WTC11 (cell line): ENCODE results near the gene FGF18. TPM values are rescaled to one million over a fixed set of nuclear protein-coding genes. Genes with fewer than 3 reads are reported as not detected.

Source experiments
- ELF4 ChIP-seq: sonication (generic); formaldehyde crosslinking; IDR thresholded peaks from 2 replicates; pipeline ENCODE4 v1.8.1; 2022; ENCODE audit warnings: low read depth, mild to moderate bottlenecking, moderate library complexity, missing genetic modification reagents
- FOXP1 ChIP-seq: sonication (generic); formaldehyde crosslinking; IDR thresholded peaks from 2 replicates; pipeline ENCODE4 v1.8.0; 2022; ENCODE audit warnings: missing genetic modification reagents, mild to moderate bottlenecking, moderate library complexity, borderline replicate concordance
- NFATC4 ChIP-seq: fragments of 250-450 bp; sonication (Bioruptor Pico); IDR thresholded peaks from 2 replicates; pipeline ENCODE4 v1.9.0; 2021; ENCODE audit warnings: mild to moderate bottlenecking
- NFYB ChIP-seq: sonication (generic); formaldehyde crosslinking; conservative IDR thresholded peaks from 2 replicates; pipeline ENCODE4 v1.8.0; 2022; ENCODE audit warnings: low read depth, missing genetic modification reagents
- NR1H2 ChIP-seq: sonication (generic); formaldehyde crosslinking; IDR thresholded peaks from 2 replicates; pipeline ENCODE4 v1.9.0; 2021; ENCODE audit warnings: mild to moderate bottlenecking, moderate library complexity, missing genetic modification reagents
- SMAD3 ChIP-seq: sonication (generic); formaldehyde crosslinking; IDR thresholded peaks from 2 replicates; pipeline ENCODE4 v1.8.0; 2022; ENCODE audit warnings: missing genetic modification reagents, mild to moderate bottlenecking, borderline replicate concordance
- ZNF121 ChIP-seq: sonication (generic); formaldehyde crosslinking; IDR thresholded peaks from 2 replicates; pipeline ENCODE4 v1.8.0; 2023; ENCODE audit warnings: missing genetic modification reagents
- total RNA-seq: library from RNA; stranded (reverse); gene quantifications from 3 replicates; pipeline ENCODE4 v1.2.3, GENCODE V29; 2021
- TF ChIP-seq, protein P1 (sequence below): sonication (generic); formaldehyde crosslinking; conservative IDR thresholded peaks from 2 replicates; pipeline ENCODE4 v1.8.1; 2023; ENCODE audit warnings: mild to moderate bottlenecking, low read depth, missing genetic modification reagents, moderate library complexity
- TF ChIP-seq, protein P2 (sequence below): fragments of 200-600 bp; IDR thresholded peaks from 2 replicates; pipeline ENCODE4 v1.8.0; 2022; ENCODE audit warnings: antibody characterized with exemption
- TF ChIP-seq, protein P3 (sequence below): fragments of 250-450 bp; sonication (Bioruptor Pico); IDR thresholded peaks from 2 replicates; pipeline ENCODE4 v1.9.0; 2021; ENCODE audit warnings: mild to moderate bottlenecking
- TF ChIP-seq, protein P4 (sequence below): fragments of 250-450 bp; sonication (Bioruptor Pico); conservative IDR thresholded peaks from 2 replicates; pipeline ENCODE4 v1.9.0; 2021; ENCODE audit warnings: mild to moderate bottlenecking
- TF ChIP-seq, protein P5 (sequence below): sonication (generic); formaldehyde crosslinking; IDR thresholded peaks from 2 replicates; pipeline ENCODE4 v1.8.0; 2022; ENCODE audit warnings: mild to moderate bottlenecking, missing genetic modification reagents
- TF ChIP-seq, protein P6 (sequence below): sonication (generic); formaldehyde crosslinking; IDR thresholded peaks from 2 replicates; pipeline ENCODE4 v1.8.1; 2022; ENCODE audit warnings: low read depth, mild to moderate bottlenecking, moderate library complexity, missing genetic modification reagents, borderline replicate concordance
- TF ChIP-seq, protein P7 (sequence below): fragments of 250-450 bp; sonication (Bioruptor Pico); IDR thresholded peaks from 2 replicates; pipeline ENCODE4 v1.9.0; 2021; ENCODE audit warnings: mild to moderate bottlenecking, borderline replicate concordance
- TF ChIP-seq, protein P8 (sequence below): sonication (generic); formaldehyde crosslinking; IDR thresholded peaks from 2 replicates; pipeline ENCODE4 v1.8.1; 2022; ENCODE audit warnings: low read depth, missing genetic modification reagents, borderline replicate concordance
- TF ChIP-seq, protein P9 (sequence below): sonication (generic); formaldehyde crosslinking; IDR thresholded peaks from 2 replicates; pipeline ENCODE4 v1.8.1; 2023; ENCODE audit warnings: mild to moderate bottlenecking, missing genetic modification reagents, moderate library complexity
- TF ChIP-seq, protein P10 (sequence below): sonication (generic); formaldehyde crosslinking; IDR thresholded peaks from 2 replicates; pipeline ENCODE4 v1.8.1; 2022; ENCODE audit warnings: mild to moderate bottlenecking, moderate library complexity, missing genetic modification reagents

The FGF18 gene
- total RNA-seq, 1 experiment from 2014 or later: 0.72 TPM

DNA sequence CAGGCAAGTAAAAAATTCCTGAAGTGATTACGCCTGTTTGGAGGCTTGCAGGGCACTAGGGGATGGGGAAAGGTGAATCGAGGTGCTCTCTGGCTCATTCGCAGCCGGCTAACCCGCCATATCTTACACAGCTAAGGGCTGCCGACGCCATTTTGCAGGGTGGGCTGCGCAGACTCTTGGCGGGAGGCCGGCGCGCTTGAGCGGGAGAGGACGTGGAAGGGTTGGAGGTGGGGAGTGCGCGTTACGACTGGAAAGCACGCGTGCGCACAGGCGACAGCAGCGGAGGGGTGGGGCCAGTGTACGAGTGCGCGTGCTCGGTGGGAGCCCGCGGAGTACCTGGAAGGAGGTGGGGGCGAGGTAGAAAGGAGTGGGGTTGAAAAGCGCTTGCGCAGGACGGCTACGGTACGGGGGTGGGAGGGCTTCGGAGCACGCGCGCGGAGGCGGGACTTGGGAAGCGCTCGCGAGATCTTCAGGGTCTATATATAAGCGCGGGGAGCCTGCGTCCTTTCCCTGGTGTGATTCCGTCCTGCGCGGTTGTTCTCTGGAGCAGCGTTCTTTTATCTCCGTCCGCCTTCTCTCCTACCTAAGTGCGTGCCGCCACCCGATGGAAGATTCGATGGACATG lies 32.0 kb upstream of the FGF18 start, which contains the start of gene NPM1 (continued):
- TF ChIP-seq ZNF121 (CRISPR knock-in tag) (no peak), FOXP1 (0 out of 2 replicates have a peak, but pooled peaks have one; percentile 37), ELF4 (CRISPR knock-in tag) (no peak), NFATC4 (CRISPR knock-in tag) (peak; percentile 30; the same call in 1 of the 2 replicates), NFYB (CRISPR knock-in tag) (no peak), NR1H2 (no peak), SMAD3 (peak; percentile 61; the same call in 1 of the 2 replicates)
- TF ChIP-seq, protein P1, sequence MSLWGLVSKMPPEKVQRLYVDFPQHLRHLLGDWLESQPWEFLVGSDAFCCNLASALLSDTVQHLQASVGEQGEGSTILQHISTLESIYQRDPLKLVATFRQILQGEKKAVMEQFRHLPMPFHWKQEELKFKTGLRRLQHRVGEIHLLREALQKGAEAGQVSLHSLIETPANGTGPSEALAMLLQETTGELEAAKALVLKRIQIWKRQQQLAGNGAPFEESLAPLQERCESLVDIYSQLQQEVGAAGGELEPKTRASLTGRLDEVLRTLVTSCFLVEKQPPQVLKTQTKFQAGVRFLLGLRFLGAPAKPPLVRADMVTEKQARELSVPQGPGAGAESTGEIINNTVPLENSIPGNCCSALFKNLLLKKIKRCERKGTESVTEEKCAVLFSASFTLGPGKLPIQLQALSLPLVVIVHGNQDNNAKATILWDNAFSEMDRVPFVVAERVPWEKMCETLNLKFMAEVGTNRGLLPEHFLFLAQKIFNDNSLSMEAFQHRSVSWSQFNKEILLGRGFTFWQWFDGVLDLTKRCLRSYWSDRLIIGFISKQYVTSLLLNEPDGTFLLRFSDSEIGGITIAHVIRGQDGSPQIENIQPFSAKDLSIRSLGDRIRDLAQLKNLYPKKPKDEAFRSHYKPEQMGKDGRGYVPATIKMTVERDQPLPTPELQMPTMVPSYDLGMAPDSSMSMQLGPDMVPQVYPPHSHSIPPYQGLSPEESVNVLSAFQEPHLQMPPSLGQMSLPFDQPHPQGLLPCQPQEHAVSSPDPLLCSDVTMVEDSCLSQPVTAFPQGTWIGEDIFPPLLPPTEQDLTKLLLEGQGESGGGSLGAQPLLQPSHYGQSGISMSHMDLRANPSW (CRISPR knock-in tag): no peak
- TF ChIP-seq, protein P2, sequence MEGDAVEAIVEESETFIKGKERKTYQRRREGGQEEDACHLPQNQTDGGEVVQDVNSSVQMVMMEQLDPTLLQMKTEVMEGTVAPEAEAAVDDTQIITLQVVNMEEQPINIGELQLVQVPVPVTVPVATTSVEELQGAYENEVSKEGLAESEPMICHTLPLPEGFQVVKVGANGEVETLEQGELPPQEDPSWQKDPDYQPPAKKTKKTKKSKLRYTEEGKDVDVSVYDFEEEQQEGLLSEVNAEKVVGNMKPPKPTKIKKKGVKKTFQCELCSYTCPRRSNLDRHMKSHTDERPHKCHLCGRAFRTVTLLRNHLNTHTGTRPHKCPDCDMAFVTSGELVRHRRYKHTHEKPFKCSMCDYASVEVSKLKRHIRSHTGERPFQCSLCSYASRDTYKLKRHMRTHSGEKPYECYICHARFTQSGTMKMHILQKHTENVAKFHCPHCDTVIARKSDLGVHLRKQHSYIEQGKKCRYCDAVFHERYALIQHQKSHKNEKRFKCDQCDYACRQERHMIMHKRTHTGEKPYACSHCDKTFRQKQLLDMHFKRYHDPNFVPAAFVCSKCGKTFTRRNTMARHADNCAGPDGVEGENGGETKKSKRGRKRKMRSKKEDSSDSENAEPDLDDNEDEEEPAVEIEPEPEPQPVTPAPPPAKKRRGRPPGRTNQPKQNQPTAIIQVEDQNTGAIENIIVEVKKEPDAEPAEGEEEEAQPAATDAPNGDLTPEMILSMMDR: no peak
- TF ChIP-seq, protein P3, sequence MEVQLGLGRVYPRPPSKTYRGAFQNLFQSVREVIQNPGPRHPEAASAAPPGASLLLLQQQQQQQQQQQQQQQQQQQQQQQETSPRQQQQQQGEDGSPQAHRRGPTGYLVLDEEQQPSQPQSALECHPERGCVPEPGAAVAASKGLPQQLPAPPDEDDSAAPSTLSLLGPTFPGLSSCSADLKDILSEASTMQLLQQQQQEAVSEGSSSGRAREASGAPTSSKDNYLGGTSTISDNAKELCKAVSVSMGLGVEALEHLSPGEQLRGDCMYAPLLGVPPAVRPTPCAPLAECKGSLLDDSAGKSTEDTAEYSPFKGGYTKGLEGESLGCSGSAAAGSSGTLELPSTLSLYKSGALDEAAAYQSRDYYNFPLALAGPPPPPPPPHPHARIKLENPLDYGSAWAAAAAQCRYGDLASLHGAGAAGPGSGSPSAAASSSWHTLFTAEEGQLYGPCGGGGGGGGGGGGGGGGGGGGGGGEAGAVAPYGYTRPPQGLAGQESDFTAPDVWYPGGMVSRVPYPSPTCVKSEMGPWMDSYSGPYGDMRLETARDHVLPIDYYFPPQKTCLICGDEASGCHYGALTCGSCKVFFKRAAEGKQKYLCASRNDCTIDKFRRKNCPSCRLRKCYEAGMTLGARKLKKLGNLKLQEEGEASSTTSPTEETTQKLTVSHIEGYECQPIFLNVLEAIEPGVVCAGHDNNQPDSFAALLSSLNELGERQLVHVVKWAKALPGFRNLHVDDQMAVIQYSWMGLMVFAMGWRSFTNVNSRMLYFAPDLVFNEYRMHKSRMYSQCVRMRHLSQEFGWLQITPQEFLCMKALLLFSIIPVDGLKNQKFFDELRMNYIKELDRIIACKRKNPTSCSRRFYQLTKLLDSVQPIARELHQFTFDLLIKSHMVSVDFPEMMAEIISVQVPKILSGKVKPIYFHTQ (CRISPR knock-in tag): no peak
- TF ChIP-seq, protein P4, sequence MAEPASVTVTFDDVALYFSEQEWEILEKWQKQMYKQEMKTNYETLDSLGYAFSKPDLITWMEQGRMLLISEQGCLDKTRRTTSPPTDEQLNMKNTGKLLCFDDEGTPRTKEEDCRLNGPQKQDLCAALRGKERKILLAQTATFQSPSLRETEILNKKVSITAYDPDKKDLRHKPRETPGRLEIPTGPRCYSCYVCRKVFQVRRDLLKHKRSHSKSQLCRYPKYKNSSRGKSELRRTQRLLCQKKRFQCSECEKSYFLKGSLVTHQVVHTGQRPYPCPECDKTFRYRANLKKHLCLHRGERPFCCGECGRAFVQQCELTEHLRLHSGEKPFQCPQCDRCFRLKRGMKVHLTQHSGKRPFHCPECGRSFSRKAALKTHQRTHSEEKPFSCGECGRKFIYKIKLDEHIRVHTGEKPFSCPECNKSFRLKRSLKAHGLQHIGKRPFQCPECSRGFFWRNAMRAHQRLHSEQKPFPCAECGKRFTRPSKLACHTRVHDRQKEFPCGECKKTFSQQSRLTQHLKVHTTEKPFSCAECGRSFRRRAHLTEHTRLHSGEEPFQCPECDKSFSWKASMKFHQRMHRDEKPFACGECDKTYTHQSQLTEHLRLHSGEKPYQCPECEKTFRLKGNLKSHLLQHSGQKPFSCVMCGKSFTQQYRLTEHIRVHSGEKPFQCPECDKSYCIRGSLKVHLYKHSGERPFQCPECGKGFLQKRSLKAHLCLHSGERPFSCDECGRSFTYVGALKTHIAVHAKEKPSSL (CRISPR knock-in tag): no peak
- TF ChIP-seq, protein P5, sequence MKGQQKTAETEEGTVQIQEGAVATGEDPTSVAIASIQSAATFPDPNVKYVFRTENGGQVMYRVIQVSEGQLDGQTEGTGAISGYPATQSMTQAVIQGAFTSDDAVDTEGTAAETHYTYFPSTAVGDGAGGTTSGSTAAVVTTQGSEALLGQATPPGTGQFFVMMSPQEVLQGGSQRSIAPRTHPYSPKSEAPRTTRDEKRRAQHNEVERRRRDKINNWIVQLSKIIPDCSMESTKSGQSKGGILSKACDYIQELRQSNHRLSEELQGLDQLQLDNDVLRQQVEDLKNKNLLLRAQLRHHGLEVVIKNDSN (CRISPR knock-in tag): 0 out of 2 replicates have a peak, but pooled peaks have one; percentile 18
- TF ChIP-seq, protein P6, sequence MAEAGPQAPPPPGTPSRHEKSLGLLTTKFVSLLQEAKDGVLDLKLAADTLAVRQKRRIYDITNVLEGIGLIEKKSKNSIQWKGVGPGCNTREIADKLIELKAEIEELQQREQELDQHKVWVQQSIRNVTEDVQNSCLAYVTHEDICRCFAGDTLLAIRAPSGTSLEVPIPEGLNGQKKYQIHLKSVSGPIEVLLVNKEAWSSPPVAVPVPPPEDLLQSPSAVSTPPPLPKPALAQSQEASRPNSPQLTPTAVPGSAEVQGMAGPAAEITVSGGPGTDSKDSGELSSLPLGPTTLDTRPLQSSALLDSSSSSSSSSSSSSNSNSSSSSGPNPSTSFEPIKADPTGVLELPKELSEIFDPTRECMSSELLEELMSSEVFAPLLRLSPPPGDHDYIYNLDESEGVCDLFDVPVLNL (CRISPR knock-in tag): peak; percentile 86; the same call in 1 of the 2 replicates
- TF ChIP-seq, protein P7, sequence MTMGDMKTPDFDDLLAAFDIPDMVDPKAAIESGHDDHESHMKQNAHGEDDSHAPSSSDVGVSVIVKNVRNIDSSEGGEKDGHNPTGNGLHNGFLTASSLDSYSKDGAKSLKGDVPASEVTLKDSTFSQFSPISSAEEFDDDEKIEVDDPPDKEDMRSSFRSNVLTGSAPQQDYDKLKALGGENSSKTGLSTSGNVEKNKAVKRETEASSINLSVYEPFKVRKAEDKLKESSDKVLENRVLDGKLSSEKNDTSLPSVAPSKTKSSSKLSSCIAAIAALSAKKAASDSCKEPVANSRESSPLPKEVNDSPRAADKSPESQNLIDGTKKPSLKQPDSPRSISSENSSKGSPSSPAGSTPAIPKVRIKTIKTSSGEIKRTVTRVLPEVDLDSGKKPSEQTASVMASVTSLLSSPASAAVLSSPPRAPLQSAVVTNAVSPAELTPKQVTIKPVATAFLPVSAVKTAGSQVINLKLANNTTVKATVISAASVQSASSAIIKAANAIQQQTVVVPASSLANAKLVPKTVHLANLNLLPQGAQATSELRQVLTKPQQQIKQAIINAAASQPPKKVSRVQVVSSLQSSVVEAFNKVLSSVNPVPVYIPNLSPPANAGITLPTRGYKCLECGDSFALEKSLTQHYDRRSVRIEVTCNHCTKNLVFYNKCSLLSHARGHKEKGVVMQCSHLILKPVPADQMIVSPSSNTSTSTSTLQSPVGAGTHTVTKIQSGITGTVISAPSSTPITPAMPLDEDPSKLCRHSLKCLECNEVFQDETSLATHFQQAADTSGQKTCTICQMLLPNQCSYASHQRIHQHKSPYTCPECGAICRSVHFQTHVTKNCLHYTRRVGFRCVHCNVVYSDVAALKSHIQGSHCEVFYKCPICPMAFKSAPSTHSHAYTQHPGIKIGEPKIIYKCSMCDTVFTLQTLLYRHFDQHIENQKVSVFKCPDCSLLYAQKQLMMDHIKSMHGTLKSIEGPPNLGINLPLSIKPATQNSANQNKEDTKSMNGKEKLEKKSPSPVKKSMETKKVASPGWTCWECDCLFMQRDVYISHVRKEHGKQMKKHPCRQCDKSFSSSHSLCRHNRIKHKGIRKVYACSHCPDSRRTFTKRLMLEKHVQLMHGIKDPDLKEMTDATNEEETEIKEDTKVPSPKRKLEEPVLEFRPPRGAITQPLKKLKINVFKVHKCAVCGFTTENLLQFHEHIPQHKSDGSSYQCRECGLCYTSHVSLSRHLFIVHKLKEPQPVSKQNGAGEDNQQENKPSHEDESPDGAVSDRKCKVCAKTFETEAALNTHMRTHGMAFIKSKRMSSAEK (CRISPR knock-in tag): no peak
- TF ChIP-seq, protein P8, sequence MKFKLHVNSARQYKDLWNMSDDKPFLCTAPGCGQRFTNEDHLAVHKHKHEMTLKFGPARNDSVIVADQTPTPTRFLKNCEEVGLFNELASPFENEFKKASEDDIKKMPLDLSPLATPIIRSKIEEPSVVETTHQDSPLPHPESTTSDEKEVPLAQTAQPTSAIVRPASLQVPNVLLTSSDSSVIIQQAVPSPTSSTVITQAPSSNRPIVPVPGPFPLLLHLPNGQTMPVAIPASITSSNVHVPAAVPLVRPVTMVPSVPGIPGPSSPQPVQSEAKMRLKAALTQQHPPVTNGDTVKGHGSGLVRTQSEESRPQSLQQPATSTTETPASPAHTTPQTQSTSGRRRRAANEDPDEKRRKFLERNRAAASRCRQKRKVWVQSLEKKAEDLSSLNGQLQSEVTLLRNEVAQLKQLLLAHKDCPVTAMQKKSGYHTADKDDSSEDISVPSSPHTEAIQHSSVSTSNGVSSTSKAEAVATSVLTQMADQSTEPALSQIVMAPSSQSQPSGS (CRISPR knock-in tag): no peak
- TF ChIP-seq, protein P9, sequence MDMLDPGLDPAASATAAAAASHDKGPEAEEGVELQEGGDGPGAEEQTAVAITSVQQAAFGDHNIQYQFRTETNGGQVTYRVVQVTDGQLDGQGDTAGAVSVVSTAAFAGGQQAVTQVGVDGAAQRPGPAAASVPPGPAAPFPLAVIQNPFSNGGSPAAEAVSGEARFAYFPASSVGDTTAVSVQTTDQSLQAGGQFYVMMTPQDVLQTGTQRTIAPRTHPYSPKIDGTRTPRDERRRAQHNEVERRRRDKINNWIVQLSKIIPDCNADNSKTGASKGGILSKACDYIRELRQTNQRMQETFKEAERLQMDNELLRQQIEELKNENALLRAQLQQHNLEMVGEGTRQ: 0 out of 2 replicates have a peak, but pooled peaks have one; percentile 5
- TF ChIP-seq, protein P10, sequence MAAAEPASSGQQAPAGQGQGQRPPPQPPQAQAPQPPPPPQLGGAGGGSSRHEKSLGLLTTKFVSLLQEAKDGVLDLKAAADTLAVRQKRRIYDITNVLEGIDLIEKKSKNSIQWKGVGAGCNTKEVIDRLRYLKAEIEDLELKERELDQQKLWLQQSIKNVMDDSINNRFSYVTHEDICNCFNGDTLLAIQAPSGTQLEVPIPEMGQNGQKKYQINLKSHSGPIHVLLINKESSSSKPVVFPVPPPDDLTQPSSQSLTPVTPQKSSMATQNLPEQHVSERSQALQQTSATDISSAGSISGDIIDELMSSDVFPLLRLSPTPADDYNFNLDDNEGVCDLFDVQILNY (CRISPR knock-in tag): peak; percentile 97
